GM13977 (cell line): ENCODE data around the gene SNX15.

Experiments used
- DNase-seq: peaks from one replicate; pipeline ENCODE4 v3.0.0; 2012; ENCODE audit warnings: low spot score
- in situ Hi-C: fragments of 300-500 bp; cut with MboI; formaldehyde crosslinking; loops from one replicate; pipeline ENCODE4 v1.12.0; 2022; ENCODE audit warnings: low sequenced_read_pairs, low pct_unique_long_range_greater_than_20kb, mixed read lengths, inconsistent platforms; ENCODE audit not compliant: unreplicated experiment
- TF ChIP-seq, protein P1 (sequence below): IDR thresholded peaks from 2 replicates; pipeline ENCODE4 v1.5.1; 2012; ENCODE audit warnings: mild to moderate bottlenecking, control low read depth; ENCODE audit not compliant: insufficient read depth; ENCODE audit errors: extremely low read depth, missing control alignments

Gene SNX15

DNA sequence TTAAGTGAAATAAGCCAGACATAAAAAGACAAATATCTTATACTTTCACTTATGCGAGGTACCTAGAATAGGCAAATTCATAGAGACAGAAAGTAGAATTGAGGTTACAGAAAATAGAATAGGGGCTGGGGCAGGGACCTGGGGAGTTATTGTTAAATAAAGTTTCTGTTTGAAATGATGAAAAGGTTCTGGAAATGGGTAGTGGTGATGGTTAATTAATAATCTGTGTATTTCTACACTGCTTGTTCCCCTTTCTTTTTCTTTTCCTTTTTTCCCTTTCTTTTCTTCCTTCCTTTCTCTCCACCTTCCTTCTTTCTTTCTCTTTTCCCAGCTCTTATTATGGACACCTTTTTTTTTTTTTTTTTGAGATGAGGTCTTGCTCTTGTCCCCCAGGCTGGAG, 28.3 kb downstream of the SNX15 start:
- no peak for DNase-seq
- TF ChIP-seq, protein P1, sequence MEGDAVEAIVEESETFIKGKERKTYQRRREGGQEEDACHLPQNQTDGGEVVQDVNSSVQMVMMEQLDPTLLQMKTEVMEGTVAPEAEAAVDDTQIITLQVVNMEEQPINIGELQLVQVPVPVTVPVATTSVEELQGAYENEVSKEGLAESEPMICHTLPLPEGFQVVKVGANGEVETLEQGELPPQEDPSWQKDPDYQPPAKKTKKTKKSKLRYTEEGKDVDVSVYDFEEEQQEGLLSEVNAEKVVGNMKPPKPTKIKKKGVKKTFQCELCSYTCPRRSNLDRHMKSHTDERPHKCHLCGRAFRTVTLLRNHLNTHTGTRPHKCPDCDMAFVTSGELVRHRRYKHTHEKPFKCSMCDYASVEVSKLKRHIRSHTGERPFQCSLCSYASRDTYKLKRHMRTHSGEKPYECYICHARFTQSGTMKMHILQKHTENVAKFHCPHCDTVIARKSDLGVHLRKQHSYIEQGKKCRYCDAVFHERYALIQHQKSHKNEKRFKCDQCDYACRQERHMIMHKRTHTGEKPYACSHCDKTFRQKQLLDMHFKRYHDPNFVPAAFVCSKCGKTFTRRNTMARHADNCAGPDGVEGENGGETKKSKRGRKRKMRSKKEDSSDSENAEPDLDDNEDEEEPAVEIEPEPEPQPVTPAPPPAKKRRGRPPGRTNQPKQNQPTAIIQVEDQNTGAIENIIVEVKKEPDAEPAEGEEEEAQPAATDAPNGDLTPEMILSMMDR = no peak
- in situ Hi-C loops = no loop called here

DNA sequence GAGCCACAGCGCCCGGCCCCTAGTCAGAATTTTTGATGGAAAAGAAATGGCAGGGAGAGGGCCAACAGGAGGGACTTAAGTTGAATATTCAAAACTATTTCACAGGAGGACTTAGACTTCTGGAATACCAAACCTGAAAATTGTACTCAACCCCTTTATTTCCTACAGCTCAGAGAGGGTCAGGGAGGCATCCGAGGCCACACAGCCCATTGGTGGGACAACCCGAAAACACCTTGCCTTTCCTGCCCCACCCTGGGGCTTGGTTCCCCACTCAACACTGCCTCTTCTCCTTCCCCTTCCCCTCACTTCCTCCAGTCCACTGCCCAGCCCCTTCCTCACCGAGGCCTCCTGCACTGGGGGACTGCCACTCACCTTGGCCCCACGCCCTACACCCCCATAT, 29.8 kb downstream of the SNX15 start:
- TF ChIP-seq, protein P1 = no peak
- in situ Hi-C loops = no loop called here
- DNase-seq = no peak

DNA sequence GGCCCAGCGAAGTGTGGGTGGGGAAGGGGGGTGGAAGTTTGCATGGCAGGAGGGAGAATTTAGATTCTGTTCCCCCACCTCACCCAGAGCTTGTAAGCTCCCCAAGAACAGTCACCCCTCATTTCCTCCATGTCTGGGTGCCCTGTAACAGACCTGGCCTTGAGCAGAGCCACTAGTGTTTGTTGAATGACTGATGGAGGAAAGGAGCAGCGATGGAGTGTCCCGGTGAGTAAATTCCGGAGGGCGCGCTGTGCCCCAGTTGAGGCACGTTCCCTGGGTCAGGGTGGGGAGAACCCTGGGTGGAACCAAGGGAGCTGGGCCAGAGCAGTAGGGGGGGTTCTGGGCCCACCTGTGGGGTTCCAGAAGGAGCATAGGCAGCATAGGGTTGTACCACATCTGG, 30.3 kb downstream of the SNX15 start:
- in situ Hi-C loops = no loop called here
- no peak for DNase-seq
- TF ChIP-seq, protein P1 = no peak

DNA sequence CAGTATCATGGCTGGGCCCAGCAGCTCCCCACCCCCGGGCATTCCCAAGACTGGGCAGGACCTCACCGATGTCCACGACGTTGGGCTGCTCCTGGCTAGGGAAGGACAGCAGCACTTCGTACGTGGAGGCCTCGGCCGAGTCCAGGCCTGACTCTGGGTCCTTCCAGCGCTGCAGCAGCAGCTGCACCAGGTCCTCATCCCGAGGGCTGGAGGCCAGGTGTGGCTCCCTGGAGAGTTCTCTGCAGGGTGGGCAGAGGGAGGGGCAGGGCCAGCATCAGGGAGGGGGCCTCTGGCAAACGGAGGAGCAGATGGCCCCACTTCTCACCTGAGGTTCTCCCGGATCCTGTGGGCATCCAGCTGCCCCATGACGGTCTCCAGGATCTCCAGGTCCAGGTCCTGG, 30.8 kb downstream of the SNX15 start:
- no peak for DNase-seq
- TF ChIP-seq, protein P1 = no peak
- in situ Hi-C loops = no loop called here

DNA sequence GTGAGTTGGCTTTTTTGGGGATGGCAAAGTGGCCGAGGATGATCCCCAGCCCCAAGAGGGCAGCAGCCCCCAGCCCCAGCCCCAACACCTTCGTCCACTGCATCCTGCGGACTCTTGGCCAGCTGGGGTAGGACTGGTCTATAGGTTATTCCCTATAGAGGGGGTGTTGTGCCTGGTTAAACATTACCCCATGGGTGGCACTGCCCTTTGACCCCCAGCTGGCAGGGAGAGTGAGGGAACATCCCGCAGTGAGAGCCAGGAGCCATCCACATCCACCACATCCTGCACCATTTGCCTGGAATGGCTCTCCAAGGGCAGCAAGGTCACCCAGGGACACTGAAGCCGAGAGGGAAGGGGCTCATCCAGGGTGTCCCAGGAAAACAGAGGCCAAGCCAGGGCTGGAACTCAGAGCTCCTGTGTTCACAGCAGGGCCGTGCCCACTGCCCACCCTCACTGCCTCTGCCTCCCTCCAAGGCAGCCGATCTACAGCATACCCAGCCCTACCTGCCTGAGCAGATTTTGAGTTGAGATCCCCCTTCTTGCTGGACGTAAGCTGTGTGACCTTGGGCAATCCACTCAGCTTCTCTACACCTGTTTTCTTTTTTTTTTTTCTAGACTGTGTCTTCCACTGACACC, 31.3 kb downstream of the SNX15 start, which contains the start of gene NAALADL1:
Gene NAALADL1, minus strand, starts transcription at position 135 of the 636 bp plus-strand sequence. Its CDS starts 32 bp downstream, at position 103.
- TF ChIP-seq, protein P1 = no peak
- DNase-seq = no peak
- in situ Hi-C loops = no loop called here

DNA sequence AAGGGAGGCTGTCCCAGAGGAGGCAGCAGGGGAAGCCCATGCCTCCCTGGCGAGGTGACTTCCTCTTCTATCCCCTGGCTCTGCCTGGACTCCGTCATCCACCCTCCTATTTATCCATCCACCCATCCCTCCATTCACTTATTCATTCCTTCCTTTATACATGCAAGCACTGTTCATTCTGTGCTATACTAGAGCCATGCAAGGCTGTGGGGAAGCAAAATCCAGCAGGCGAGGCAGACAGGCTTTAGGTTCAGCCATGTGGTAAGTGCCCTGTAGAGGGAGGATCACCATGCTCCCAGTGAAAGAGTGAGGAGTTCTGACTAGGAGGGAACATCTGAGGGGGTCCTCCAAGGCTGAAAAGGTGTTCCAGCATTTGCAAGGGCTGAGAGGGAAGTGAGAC, 32.3 kb downstream of the SNX15 start:
- TF ChIP-seq, protein P1 = no peak
- in situ Hi-C loops = no loop called here
- DNase-seq = no peak
